Measurements from ENCODE around the gene EEF1AKMT3. TPM values are rescaled to one million over a fixed set of nuclear protein-coding genes. Genes with fewer than 3 reads are reported as not detected.

The EEF1AKMT3 gene
- total and polyA plus RNA-seq, 9 of the 15 experiments (the other 6 are each of a cell fraction or from before 2014, with no cell fraction given) = 4.1 to 17.2 (median 7.9) TPM

- TF ChIP-seq CHD7 (IDR thresholded peaks at IDR 0.05; ENCODE audit: low read depth, low read length) (no peak), NFE2 (IDR thresholded peaks at IDR 0.05; ENCODE audit: low read depth) (no peak)
Measured at GRCh38 chr12:57803319-57803893, 31.0 kb downstream of the EEF1AKMT3 start (continued).

Data from K562 (cell line).